Activated CD8-positive, alpha-beta memory T cell treated with anti-CD3 and anti-CD28 coated beads for 1 hour (primary cell): Measurements from ENCODE around the gene ABCB1.

Source experiments
- DNase-seq, 2 donors: peaks; one replicate each; pipeline ENCODE4 v3.0.0-alpha.2; 2020; ENCODE audit warnings: low read depth in 1 of 2; ENCODE audit errors: extremely low read depth in 1 of 2

Gene ABCB1

DNA sequence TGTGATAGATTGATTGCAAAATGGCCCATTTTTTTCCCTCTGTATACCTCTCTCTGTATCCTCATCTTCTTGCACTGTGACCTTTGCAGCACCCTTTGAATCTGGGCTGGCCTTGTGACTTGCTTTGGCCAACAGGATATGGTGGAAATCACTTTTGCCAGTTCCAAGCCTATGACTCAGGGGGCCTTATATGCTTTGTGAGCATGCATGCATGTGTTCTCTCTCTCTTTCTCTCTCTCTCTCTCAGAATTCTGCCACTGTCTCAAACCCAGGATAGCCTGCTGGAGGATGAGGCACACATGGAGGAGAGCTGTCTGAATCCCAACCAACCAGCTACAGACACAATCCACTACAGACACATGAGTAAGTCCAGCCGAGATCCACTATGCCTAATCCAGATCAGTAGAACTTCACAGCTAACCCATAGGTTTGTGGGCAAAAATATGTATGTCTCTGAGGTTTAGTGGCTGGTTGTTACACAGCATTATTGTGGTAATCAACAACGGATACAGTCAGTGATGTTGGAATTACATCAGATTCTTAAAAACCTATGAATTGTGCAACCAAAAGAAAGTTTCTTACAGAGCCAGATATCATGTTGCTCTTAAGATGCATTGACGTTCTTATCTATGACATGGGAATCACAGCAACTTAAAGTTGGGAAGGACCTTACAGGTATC is 83.4 kb downstream of the ABCB1 start:
- no peak for DNase-seq

DNA sequence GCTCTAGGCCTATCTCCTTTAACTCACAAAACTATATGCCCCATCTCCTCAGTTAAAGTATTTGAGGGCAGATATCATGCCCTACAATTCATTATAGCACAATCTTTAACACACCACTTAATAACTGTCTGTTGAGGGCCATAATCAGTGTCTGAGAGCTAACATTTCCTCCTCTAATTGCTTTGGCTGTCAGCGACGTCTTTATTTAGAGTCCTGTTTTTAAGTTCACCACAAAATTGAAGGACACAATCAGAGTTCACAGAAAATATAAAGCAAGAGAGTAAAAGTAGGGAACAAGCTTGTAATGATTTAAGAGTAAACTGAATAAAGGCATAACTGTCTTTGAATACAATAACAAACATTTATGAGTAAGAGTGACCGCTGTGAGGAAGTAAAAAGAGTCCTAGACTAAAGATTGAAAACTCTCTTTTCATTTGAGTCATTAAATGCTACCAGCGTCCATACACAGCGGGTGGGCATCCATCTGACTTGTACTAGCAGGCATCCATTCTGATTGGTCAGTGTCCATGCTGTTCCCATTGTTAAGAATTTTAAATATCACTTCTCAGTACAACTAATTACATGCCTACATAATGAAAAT is 86.8 kb downstream of the ABCB1 start:
- DNase-seq: no peak

DNA sequence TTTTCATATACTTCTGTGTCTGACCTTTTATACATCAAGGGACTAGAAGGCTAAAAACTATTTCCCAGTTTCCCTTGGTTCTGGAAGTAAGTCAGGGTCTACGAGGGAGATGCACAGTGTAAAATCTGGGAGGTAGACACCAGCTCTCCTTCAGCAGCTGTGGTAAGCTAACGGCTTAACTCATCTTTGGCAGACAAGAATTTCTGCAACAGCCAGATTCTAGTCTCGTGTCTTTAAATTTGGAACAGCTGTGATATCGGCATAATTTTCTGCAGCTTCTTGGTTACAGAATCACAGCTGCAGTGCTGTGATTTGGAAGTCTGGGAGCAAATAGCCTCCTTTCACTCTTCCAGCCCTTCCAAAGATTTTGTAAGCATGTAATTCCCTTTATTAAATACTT is 87.8 kb downstream of the ABCB1 start:
- no peak for DNase-seq

DNA sequence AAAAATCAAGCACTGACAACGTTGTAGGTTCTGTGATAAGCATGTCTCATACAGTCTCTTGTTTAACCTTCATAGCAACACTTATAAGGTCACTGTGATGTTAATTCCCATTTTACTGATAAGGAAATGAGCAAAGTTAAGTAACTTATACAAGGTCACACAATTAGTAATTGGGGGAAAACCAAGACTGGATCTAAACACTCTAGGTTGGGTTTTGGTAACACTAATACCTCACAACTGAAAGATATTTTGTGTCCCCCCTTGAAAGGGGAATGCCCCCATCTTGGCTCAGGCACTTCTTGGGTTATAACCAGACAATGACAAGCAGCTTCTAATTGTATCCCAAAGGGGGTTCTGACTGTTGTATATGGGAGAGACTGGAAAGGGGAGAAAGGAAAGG is 89.2 kb downstream of the ABCB1 start:
- no peak for DNase-seq

DNA sequence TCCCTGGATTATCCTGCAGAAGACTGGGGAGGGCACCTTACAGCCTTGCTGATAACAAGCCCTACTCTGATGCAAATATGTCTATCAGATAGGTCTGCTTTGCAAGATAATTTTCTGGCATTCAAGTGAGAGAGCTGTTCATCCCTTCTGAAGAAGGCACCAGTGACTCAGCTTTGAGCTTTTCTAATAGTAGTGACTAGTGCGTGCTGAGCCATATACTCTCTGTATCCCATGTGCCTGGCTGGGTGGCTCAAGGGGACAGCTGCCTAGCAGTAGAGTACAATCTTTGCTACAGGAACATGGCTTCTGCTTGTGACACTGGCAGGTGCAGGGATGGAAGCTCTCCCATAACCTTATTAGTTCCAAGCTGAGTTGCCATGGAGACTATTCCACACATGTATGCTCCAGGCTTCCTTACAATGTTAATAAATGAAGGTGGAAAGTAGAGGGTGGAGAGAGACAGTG is 90.2 kb downstream of the ABCB1 start:
- no peak for DNase-seq

DNA sequence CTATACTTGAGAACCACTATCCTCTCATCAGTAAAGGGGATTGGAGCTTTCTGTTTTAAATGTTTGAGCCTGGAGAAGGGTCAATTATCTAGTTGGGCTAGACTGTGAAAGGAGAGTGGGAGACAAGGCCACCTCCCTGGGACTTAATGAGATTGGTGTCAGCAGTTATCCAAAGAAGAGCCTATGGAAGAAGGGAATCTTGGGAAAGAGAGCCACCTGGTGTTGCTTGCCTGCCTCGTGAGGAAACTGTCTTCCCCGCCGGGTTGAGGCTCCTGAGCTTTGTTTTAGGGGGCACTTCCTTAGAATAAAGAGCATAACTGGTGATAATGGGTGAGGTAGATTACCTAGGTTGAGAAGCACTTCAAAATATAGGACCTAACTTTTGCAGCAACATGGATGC is 93.2 kb downstream of the ABCB1 start:
- no peak for DNase-seq

DNA sequence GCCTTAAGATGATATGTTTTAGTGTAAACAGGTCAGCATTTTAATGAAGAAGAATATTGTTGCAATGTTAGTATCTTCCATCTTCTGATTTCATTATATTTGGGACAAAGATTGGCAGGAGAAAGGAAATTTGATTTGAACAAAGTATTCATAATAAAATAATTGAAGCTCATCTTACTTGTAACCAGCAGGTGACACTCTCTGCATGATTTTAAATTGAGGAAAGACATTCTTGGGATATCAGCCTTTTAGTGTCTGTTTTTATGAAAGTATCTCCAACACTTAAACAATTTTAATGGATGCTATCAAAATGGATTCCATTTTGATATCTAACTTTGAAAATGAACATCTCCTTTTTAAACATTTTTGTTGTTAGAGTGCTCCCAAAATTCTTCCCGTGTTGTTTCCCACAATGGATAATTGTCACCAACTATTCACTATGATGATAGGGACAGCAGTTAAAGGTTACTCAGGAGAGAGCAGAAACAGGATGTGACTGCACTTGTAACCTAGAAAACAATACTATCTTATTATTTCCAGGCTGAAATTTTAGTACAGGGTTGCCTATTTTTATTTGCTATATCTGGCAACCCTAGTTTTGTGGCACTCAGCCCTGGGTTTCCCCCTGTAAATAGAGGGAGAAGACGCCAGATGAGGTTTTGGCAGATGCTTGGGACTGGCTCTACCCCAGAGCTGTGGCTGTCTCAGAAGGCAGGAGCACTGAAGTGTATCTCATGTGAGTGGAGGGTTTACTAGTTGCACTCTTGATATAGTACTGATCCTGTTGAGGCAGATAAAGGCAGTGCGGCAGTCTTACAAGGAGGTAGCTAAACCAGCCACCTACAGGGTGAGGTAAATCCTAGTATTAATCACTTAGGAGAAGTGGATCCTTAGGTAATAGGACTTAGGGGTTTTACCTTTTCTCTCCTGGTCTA is 94.2 kb downstream of the ABCB1 start:
- DNase-seq: no peak

DNA sequence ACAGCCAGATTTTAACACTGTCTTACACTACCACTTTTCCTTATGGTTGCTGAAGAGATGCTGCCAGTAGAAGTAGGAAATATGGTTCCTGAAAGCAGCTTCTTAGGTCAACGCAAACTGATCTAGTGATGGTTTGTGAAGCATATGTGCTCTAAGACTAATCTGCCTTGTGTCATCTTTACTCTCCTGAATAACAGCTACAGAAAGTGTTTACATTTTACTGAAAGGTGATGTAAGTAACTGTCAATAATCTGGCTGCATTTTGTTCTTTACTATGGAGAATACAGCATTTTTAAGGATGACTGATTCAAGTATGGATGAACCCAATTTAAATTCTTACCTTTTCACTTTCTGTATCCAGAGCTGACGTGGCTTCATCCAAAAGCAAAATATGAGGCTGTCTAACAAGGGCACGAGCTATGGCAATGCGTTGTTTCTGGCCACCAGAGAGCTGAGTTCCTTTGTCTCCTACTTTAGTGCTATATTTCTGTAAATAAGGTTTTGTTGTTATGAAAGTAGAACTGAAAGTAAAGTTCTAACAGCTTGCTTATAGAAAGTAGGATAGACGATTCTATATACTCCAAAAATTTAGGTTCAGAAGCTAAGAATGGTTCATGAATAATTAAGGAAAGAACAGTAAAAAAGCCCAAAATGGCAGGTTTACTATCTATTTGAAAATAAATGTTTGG is 95.0 kb downstream of the ABCB1 start:
- no peak for DNase-seq

DNA sequence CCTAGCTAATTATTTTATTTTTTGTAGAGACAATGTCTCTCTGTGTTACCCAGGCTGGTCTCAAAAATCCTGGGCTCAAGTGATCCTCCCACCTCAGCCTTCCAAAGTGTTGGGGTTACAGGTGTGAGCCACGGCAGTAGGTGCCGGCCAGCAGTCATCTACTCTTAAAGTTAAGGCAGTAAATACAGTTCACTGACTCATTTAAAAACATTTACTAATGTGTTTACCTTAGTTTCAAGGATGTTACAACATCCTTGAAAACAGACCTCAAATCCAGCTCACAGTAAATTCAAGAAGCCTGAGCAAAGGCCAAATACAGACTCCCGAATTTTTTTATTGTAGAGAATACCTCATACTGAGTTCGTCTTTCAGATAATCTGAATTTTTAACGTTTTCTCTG is 95.6 kb downstream of the ABCB1 start:
- no peak for DNase-seq

DNA sequence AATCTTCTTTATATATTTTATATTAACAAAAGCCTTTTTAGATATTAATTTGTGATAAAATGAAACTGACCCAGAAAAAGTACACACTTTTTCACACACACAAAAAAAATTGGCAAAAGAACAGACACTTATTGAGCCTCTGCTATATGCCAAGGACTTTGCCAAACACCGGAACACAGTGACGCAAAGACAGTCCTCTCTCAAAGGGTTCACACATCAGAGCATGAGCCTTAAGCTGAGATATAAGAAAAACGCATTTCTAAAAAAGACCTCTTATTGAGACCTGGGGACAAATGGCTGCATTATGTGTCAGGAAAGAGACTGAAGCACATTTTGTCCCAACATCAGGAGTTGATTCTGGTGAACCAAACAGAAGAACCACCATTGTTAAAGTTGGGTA is 101.2 kb downstream of the ABCB1 start:
- DNase-seq: no peak

DNA sequence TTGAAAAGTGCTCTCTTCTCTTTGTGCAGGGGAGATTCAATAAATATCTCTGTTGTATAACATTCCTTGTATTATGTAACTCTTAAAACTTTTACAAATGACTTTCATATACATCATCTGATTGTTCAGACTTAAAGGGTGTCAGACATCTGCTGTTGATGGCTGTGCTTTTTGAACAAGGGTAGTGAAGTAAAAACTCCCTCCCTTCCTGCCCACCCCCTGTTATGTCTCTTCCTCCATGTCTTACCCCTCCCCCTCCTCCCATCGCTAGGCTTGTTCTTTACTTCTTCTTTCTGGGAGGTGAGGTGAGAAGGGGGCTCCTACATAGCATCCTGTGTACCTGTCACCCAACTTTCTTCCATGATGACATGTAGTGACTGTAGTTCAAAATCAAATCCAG is 101.8 kb downstream of the ABCB1 start:
- no peak for DNase-seq

DNA sequence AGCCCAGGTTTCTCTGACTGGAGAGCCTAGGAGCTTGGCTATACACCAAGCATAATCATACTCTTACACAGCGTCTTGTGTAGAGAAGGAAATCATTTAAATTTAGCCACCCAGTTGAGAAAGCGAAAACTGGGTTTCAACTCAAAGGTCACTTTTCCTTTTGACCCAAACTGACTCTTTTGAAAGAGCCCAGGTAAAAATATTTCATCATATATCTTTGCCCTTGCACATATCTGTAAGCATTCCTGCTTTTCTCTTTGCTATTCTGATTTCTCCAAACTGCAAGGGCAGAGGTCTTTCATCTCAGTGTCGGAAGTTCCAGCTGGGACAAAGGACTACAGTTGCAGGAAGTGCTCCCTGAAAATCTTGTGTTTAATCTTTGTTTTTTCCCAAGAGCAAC is 103.2 kb downstream of the ABCB1 start:
- DNase-seq: no peak

DNA sequence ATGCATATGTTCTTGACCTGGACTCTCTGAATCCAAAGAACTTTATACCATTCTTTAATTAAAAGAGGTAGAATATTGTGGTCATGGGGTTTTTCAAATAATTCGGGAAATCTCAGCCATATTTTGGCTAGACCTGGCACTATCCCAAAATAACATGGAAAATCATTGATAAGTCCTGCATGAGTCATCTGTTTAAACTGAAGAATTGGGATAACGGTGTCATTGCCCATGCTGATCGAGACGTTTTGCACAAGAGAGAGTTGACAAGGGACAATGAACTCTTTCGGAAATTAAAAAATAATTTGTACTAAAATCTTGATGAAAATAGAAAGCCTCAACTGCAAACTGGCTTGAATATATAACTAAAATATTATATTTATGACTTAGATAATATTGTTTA is 105.3 kb downstream of the ABCB1 start:
- DNase-seq: no peak

DNA sequence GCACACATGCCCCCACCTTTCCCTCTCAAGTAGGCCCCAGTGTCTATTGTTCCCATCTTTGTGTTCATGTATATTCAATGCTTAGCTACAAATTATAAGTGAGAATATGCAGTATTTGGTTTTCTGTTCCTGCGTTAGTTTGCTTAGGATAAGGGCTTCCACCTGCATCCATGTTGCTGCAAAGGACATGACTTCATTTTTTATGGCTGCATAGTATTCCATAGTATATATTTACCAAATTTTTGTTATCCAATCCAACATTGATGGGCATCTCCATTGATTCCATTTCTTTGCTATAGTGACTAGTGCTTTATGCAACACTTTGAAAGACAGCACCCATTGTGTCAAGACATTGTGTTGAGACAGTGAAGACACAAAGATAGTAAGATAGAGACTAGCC is 106.2 kb downstream of the ABCB1 start:
- DNase-seq: no peak

DNA sequence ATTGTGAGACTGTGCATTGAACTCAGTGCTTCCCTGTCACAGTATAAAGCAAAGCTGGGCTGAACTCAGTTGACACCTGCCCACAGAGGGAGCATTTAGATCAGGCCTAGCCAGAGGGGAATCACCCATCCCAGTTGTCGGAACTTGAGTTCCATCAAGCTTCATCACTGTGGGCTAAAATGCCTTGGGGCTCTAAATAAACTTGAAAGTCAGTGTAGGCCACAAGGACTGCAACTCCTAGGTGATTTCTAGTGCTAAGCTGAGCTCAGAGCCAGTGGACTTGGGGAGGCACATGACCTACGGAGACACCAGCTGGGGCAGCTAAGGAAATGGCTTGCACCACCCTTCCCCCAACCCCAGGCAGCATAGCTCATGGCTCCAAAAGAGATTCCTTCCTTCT is 117.6 kb downstream of the ABCB1 start:
- no peak for DNase-seq

DNA sequence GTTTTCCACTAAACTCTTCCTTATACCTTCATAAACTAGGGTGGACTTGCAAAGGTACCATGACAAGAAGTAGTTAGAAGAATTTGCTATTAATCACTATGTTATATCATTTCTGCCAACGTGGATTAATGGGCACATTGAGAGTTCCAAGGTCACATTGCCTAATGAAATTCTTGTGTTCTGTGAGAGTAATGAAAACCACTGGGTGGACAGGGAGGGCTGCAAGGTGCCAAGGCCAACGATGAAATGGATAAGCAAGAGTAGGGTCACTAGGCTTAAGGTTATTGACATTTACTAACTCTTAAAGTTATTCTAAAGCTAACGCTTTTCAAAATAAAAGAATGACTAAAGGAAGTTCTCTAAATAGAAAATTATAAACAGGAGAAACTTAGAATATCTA is 118.6 kb downstream of the ABCB1 start:
- DNase-seq: no peak

DNA sequence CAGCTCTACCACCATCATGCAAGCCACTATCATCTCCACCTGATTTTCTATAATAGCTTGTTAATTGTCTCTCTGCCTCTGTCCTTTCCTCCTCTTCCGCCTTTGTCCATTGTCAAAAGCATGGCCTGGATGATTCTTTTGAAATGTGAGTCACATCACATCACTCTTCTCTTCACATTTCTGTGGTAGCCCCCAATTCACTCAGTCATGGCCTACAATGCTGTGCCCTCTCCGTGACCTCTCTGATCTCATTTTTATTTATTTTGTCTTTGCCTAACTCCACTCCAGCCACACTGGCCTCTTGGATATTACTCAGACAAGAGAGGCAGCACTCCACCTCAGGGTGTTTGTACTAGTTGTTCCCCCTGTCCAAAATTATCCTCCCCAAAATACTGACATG is 120.3 kb downstream of the ABCB1 start:
- DNase-seq: no peak

DNA sequence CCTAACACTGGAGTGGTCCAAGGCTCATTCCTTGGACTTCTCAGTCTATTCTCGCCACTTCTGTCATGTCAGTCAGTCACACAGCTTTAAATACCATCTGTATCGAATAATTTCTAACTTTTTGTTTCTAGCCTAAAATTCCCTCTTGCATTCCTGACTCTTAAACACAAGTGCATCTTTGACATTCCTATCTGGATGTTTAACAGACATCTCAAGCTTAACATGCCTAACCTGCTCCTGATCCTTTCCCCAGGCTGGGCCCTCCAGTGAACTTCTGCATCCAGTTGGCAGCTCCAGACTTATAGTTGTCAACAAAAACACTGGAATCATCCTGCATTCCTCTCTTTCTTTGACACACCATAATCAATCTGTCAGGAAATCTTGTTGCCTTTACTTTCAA is 120.7 kb downstream of the ABCB1 start:
- DNase-seq: no peak

DNA sequence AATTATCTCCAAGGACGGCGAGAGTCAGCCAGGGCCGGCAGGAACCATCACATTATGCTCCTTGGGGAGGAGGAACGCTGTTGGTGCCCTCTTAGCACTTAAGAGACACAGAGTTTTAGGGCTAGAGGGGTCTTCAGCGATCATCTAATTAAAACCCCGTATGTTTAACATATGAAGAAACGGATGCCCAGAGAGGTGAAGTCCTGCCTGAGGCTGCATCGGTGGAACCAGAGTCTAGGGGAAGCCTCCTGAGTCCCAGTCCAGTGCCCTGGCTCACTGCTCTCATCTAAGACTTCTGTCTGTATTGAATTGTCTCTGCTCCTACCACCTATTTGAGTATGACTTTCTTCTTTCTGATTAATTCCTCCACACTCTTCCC is 124.5 kb downstream of the ABCB1 start:
- no peak for DNase-seq

DNA sequence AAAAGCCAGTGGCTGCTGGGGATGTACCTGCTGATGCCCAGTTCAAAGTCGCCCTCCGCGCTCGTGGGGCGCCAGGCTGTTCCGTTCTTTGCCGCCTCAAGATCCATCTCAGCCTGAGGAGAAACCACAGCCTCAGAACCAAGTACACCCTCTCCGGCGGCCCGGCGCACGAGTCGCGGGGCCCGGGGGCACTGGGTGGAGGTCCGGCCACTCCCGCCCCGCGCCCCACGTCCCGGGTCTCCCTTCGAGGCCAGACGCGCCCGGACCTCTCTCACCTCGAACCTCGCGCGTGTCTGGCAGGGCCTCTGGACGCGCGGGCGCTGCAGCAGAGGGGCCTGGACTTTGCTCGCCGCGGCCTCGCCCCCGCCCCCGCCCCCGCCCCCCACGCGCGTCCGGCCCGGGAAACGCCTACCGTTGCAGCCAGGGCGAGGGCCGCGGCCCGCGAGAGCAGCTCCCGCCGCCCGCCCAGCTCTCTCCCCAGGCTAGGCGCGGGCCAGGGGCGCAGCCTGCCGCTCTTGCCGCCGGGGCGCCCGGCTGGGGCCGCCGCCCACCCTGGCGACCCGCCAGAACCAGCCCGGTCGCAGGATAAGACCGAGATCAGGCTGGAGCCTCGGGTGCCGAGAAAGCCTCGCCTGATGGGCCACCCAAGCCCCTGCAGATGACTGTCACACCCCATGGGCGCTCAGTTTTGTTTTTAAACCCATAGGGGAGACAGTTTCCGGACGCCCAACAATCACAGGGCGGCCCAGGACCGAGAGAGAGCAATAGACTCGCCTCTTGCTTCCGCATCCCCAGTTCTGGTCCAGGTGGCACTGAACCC is 125.1 kb downstream of the ABCB1 start, which contains the start of gene ABCB4:
Gene ABCB4, minus strand, starts transcription at position 322 of the 820 bp plus-strand sequence. Its CDS starts 215 bp downstream, at position 107.
- DNase-seq: no peak
